ENCODE measurements around the gene DYNLRB2.

DYNLRB2 gene

GRCh38 chr16:80554033-80554432, 13.2 kb downstream of the DYNLRB2 start:
- no peak for DNase-seq

GRCh38 chr16:80556481-80556880, 15.7 kb downstream of the DYNLRB2 start:
- no peak for DNase-seq

GRCh38 chr16:80557037-80557436, 16.2 kb downstream of the DYNLRB2 start:
- DNase-seq: no peak

- no peak for DNase-seq
These were observed 18.6 kb downstream of the DYNLRB2 start for GRCh38 chr16:80559369-80559768.

GRCh38 chr16:80563066-80563465, 22.3 kb downstream of the DYNLRB2 start:
- DNase-seq: no peak

DNA sequence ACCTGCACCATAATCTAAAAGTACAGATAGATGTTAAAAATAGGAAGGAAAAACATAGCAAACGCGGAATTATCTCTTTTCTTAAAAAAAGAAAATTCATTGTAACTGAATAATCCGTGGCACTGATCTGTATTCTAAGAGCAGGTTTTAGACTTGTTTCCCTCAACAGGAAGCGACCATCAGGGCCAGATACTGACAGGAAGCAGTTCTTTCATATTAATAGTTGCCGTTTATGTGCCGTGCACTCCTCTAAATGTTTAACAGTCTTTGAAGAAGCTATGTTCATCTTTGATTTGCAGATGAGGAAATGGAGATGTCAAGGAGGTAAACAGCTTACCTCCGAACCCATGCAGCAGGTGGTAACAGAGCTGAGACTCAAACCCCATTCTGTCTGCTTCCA, 23.6 kb downstream of the DYNLRB2 start:
- no peak for DNase-seq

GRCh38 chr16:80569440-80570105, 28.8 kb downstream of the DYNLRB2 start:
- peak; percentile 84 for DNase-seq

GRCh38 chr16:80570106-80570478, 29.3 kb downstream of the DYNLRB2 start:
- DNase-seq: no peak

DNA sequence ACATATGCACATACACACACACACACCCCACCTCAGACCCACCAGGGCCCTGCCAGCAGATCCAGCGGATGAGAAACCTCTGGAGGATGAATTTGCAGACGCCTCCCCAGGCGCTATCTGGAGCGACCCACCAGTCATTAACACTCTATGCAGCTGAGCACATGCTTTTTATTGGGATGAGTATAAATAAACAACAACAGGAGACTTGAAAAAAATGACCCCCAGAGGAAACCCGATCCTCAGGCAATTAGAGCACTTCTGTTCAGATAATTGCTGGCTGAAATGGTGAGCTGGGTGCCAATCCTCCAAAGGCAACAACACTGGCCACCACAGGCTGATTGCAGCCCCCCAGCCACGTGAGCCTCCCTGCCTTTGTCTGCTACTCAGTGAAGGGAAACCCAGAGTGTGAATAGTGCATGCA, 32.9 kb downstream of the DYNLRB2 start:
- no peak for DNase-seq

- no peak for DNase-seq
These were observed 35.6 kb downstream of the DYNLRB2 start for GRCh38 chr16:80576343-80576912.

DNA sequence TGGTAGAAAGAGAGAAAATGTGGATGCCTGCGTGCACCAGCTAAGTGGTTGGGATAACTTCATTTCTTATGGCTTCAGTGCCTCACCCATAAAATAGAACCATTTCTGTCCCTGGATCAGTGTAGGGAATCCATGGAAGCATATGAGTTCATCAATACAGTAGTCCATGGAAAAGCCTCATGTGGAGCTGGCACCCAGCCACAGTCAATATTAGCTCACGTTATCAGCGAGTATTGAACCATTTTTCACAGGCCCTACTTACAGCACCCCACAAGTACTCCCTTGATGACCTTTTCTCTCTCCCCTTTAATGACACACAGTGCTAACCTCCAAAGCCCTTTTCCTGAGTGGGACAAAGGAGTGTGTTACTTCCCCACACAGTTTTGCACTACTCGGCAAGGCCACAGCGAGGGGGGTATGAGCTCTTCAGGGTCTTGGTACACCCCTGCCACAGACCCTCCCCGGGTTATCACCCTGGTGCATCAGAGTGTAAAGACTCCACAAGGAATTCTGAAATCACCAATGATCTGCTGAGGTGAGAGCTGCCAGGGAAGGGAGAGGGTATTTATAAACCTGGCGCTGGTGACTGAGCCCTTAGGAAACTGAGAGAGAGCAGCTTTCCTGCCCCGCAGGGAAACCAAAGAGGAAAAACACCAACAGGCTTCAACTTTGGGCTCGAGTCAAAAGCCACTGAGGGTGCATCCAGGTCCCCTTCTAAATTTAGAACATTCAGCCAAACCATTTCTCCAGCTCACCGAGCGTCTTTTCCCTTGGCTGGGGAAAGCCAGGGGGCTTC, 36.9 kb downstream of the DYNLRB2 start:
- no peak for DNase-seq

- peak; percentile 65 for DNase-seq
These were observed 39.5 kb downstream of the DYNLRB2 start for GRCh38 chr16:80580109-80580832.

DNA sequence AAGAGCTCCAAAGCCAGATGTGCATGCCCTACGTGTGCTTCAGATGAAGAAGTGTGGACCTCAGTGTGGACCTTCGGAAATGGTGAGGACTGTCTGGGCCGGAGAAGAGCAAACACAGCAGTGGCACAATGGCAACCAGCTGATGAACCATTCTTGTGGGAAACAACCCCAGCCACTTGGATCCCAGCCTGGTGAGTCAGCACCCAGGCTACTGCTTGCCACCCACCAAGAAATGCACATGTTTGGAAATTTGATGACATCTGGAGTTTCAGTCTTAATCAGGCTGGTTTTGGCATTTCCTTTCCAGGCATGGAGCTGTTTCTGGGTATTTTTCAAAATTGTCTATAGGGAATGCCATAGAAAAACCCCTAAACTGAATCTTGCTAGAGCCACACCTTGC, 42.7 kb downstream of the DYNLRB2 start:
- peak; percentile 42 for DNase-seq

- no peak for DNase-seq
These were observed 45.0 kb downstream of the DYNLRB2 start for GRCh38 chr16:80585764-80586163.

- DNase-seq: no peak
These were observed 45.7 kb downstream of the DYNLRB2 start for GRCh38 chr16:80586476-80586875.

- no peak for DNase-seq
These were observed 46.3 kb downstream of the DYNLRB2 start for GRCh38 chr16:80587071-80587470.

DNA sequence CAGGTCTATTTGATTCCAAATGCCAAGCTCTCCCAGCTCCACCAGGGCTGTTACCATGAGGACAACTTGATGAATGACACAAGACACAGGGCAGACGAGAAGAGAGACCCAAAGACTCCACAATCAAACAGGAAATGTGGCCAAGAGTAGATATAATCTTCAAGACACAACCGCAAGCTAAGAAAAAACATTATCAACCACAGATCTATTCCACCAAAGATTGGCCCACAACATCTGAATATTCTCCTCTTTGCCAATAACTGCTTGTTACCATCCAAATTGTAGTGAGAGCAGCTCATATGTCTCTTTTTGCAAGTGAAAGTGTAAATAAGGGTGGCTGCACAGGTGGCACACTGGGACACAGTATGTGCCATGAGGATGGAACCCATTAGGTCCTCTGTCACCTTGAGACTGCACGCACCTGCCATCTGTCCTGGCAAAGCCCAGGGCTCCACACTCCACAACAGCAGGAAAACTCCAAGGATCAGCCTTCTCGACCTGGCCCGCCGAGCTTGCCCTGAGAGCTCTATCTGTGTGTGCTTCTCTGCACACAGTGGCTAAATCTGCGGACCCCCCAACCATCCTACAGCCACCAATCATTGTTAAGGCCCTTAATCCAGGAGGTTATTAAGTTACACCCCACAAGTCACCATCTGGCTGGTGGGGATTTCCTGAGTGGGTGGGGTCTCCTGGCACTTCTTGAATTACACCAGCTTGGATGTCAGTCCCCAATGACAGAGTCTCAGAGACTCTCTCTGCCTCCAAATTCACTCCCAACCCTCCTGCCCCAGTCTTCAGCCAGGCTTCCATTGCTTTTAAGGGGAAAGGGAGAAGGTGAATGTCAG, 50.5 kb downstream of the DYNLRB2 start:
- DNase-seq: no peak

DNA sequence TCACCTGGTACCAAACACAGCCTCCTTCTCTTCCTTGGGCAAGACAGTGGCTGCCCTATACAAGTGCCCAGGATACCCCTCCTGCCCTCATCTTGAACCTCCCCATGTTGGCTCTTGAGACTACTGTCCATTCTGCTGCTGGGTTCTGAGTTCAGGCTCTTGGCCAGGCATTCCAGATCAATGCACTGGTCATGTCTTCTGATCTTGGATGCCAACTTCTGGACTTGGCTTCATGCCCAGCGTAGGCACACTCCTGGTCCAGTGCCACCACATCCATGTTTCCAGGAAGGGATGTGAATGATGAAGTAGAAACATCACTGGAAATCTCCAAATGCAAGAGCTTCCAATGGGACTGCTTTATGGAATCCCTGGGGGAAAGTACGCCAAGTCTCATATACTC, 51.5 kb downstream of the DYNLRB2 start:
- no peak for DNase-seq

DNA sequence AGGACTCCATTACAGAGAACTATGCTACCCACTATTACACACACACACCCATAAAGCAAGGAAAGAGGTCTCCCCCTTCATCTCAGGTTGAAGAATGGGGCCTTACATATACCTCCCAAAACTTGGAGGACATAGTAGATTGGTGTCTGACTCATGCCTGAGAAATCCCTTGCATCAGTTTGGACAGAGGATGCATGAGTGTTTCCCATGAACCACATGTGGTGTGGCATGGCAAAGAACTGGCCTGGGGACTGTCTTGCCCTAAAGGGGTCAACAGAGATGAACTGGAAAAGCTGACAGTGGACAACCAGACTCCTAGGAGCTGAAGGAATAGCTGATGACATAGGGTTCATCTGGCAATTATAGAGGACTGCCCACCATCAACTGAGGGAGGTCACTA, 54.0 kb downstream of the DYNLRB2 start:
- DNase-seq: no peak

DNA sequence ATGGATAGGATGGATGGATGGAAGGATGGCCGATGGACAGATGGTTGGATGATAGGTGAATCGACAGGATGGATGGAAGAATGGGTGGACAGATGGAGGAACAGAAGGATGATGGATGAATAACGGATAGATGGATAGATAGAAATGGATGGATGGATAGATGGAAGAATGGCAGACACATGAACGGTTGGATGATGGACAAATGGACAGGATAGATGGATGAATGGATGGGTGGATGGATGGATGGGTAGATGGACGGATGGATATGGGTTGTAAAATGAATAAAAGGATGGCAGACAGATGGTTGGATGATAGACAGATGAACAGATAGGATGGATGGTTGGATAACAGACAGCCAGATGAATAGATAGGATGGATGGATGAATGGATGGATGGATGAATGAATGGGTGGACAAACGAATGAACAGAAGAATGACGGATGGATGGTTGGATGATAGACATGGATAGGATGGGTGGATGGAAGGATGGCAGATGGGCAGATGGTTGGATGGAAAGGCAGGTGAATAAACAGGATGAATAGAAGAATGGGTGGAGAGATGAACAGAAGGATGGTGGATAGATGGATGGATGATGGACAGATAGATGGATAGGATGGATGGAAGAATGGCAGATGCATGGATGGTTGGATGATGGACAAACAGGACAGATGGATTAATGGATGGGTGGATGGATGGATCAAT, 55.9 kb downstream of the DYNLRB2 start:
- DNase-seq: no peak

GRCh38 chr16:80599466-80599865, 58.7 kb downstream of the DYNLRB2 start:
- no peak for DNase-seq
